Astrocyte of the spinal cord (primary cell): ENCODE results near the gene SLC38A3.

Source experiments
- DNase-seq: peaks from one replicate; pipeline ENCODE4 v3.0.0; 2011; ENCODE audit warnings: low read depth, low spot score
- H3K4me3 ChIP-seq: 2 replicates; pipeline ENCODE4 v1.5.1; 2011; ENCODE audit warnings: low read depth, mild to moderate bottlenecking, low read length, moderate library complexity
- in situ Hi-C: cut with HindIII; loops from 2 replicates; pipeline ENCODE4 v1.10.0; 2017; ENCODE audit warnings: low sequenced_read_pairs
- TF ChIP-seq, protein P1 (sequence below): IDR thresholded peaks from 2 replicates; pipeline ENCODE4 v1.5.1; 2012; ENCODE audit warnings: low read depth, mild to moderate bottlenecking, low read length, inconsistent platforms

The SLC38A3 gene

DNA sequence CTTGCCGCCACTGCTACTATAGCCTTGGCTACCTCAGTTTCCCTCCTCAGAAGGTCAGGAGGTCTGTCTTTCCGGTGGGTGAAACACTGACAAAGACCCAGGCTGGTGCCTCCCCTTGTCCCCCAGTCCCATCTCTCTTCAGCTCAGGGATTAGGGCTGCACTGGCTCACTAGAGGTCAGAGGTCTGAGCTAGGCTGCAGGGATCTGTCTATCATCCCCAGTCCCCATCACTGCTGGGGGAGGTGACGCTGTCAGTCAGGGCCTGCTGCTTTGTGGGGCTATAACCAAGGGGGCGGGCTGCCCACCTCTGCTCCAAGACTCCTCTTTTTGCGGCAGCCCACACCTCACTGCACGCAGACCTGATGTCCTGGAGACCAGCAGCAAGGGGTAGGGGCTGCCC lies 36.3 kb upstream of the SLC38A3 start:
- TF ChIP-seq, protein P1, sequence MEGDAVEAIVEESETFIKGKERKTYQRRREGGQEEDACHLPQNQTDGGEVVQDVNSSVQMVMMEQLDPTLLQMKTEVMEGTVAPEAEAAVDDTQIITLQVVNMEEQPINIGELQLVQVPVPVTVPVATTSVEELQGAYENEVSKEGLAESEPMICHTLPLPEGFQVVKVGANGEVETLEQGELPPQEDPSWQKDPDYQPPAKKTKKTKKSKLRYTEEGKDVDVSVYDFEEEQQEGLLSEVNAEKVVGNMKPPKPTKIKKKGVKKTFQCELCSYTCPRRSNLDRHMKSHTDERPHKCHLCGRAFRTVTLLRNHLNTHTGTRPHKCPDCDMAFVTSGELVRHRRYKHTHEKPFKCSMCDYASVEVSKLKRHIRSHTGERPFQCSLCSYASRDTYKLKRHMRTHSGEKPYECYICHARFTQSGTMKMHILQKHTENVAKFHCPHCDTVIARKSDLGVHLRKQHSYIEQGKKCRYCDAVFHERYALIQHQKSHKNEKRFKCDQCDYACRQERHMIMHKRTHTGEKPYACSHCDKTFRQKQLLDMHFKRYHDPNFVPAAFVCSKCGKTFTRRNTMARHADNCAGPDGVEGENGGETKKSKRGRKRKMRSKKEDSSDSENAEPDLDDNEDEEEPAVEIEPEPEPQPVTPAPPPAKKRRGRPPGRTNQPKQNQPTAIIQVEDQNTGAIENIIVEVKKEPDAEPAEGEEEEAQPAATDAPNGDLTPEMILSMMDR = no peak
- H3K4me3 ChIP-seq = no peak overlapping the region
- DNase-seq = no peak
- in situ Hi-C loops = no loop called here

DNA sequence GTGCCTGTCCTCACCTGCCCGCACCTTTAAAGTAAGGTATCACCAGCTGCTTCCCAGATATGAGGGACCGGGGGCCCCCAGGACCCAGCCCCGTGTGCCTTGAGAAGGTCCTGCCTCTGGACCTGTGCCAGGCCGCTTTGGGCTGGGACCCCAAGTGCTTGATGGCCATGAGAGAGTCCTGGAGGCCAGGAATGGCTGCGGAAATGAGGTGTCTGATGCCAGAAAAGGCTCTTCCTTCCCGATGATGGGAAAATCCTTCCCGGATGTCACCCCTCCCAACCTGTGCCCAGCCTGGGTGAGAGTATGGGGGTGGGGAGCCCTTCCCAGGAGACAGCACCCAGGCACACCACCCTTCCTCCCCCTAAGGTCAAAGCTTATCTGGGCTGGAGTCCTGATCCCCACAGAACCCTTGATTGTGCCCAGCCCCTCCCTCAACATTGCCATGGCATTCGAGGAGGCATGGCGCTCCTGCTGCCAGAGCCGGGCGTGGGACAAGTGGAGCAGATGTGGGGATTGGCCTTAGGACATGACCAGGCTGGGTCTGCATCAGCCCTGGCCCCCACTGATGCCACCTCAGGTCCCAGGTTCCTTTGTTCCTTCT lies 35.7 kb upstream of the SLC38A3 start:
- in situ Hi-C loops = no loop called here
- no peak for DNase-seq
- no peak overlapping the region for H3K4me3 ChIP-seq
- TF ChIP-seq, protein P1 = no peak

DNA sequence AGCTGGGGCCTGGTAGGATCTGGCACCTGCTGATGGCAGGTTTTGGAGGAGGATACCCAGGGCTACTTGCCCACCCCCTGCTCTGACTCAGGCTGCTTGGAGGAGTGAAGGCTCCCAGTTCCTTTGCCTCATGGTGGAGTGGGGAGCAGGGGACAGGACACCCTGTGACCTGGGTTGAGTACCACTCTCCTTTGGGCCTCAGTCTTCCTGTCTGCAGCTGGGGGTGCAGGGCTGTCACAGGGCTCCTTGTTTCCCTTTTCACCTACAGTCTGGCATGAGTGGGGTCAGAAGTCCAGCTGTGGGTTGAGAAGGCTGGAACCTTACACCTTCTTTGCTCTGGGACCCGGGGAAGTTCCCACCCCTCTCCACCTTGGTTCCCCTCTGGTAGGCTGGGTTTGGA lies 35.2 kb upstream of the SLC38A3 start:
- no peak overlapping the region for H3K4me3 ChIP-seq
- no peak for DNase-seq
- TF ChIP-seq, protein P1 = no peak
- in situ Hi-C loops = no loop called here

DNA sequence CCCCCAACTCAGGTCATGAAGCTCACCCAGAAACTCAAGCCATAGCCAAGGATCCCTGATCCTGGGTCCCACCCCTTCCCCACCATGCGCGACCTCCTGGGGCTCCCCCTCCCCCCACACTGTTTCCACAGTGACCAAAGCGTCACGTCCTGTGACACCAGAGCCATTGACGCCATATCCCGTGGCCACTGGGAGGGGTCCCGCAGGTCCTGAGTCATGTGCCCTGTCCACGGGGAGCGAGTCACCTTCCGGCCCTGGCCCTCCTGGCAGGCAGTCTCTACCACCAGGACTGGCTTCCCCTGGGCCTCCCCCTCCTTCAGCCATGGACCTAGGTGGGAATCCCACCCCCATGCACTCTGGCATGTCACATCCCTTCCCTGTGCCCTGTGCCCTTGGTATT lies 34.4 kb upstream of the SLC38A3 start:
- TF ChIP-seq, protein P1 = no peak
- in situ Hi-C loops = no loop called here
- DNase-seq = peak; percentile 77
- H3K4me3 ChIP-seq = no peak overlapping the region

DNA sequence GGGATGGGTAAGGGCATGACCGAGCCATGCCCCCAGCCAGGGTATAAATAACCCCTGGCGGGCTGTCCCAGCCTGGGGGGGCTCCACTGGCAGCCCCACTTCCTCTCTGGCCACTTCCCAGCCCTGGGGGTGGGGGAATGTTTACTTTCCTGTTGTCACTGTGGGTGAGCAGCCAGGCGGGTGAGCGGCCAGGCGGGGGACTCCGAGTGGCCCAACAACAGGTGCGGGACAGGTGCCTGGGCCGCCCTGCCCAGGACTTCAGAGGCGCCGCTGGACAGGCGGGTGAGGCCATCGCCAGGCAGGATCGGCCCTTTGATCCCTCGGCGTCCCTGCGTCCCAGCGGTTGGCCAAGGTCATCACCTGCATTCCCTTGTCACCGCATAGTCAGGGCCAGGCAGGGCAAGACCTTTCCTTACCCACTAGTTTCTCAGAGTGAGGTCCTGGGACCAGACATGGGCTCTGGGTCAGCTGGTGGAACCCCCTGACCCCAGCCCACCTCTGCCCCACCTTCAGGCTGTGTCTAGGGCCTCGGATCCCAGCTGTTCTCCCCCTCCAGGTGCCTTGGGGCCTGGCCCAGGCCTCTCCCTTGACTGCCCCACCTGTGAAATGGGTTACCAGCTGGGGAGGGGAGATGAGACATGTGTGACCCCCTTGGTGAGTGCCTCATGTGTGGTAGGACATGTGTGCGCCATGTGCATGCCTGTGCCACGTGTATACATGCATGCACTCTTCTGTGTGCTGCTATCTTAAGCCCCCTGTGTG lies 33.4 kb upstream of the SLC38A3 start:
- H3K4me3 ChIP-seq = no peak overlapping the region
- in situ Hi-C loops = no loop called here

DNA sequence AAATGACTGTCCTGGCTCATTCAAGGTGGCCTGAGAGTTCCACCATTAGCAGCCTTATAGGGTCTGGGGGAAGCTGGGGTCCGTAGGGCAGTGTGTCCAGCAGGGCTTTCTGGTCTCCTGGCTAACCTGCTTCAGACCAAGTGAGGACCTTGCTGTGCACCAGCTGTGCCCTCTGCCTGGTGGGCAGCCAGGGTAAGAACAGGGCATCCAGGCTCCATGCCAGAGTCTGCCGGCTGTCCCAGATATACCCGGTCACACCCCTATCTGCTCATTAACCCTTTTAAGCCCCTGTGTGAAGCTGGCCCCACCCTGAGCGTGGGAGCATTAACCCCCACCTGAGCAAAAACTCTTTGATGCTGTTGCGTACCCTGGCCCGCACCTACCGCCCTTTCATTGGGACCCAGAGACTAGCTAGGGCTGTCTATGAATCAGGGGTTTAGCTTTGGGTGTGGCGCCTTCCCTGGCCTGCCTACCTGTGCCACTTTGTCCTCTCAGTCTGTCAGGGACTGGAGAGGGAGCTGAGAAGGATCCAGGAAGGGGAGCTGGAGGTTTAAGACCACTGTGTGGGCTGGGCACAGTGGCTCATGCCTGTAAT lies 32.3 kb upstream of the SLC38A3 start:
- H3K4me3 ChIP-seq = no peak overlapping the region
- in situ Hi-C loops = no loop called here
- DNase-seq = no peak
- TF ChIP-seq, protein P1 = no peak

More for the DNA sequence above, 33.4 kb upstream of the SLC38A3 start:
- TF ChIP-seq, protein P1 = no peak
- no peak for DNase-seq
